Measurements from ENCODE around the gene RPS6KC1. TPM values are rescaled to one million over a fixed set of nuclear protein-coding genes. Genes with fewer than 3 reads are reported as not detected.

RPS6KC1 gene
- total RNA-seq, 1 experiment from 2014 or later = 16.9 TPM

DNA sequence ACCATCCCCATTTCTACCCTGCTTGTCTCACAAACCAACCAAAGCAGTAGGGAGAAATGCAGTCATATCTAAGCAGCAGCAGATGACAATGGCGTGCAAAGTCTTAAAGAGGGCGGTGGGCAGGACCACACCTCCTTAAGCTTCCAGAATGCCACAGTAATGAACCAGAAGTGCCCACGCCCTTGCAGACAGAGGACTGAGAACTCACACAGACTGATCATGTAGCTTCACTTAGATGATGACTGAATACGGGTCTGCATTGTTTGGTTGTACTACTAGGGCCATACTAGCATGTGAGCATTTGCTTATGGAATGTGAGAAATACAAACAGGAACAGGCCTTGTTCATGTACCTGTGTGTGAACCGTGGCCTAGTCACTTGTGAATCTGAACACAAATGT lies 246.0 kb downstream of the RPS6KC1 start:
- no peak overlapping the region for H3T11ph ChIP-seq (ENCODE audit: low read length)
- no peak overlapping the region for H4K8ac ChIP-seq (replicated peaks; ENCODE audit: insufficient read length, low read depth, low read length)
- Mint-ChIP-seq H3K9me3 (no peaks in the 10 kb centered on the region), H3K4me3 (no peak overlapping the region), H3K27me3 (ENCODE audit: low read depth) (no peaks in the 10 kb centered on the region), H3K27ac (no peak overlapping the region), H3K36me3 (ENCODE audit: insufficient read depth in 1 of 3, low read depth in 3 of 3) (peaks cover 0 to 3% (median 0%) of the 10 kb centered on the region in 3 experiments; a peak in 3 of 7 replicates), H3K4me1 (peaks cover 21 to 25% of the 10 kb centered on the region in 2 experiments)
- H2BK20ac ChIP-seq (ENCODE audit: low read depth, low read length, poor library complexity, severe bottlenecking) = no peak overlapping the region
- H3K18ac ChIP-seq (ENCODE audit: insufficient read length, low read depth, low read length) = no peak overlapping the region
- DNase-seq = no peak
- H3K4me2 ChIP-seq (ENCODE audit: insufficient read depth, insufficient read length, low read length) = no peak overlapping the region
- WGBS (ENCODE audit: extremely low coverage, insufficient read length, low lambda C conversion rate) = no CpG with 5 or more reads among the region's 5 CpGs
- no peak overlapping the region for H2AFZ ChIP-seq (ENCODE audit: low read length)
- no peaks in the 10 kb centered on the region for H3K27me3 ChIP-seq (ENCODE audit: insufficient read depth, low read length)
- H3K4ac ChIP-seq (ENCODE audit: low read depth, low read length) = no peak overlapping the region
- H2BK120ac ChIP-seq (ENCODE audit: low read depth, low read length, poor library complexity, severe bottlenecking) = no peak overlapping the region
- no peak overlapping the region for H3K14ac ChIP-seq (ENCODE audit: insufficient read depth, low read length)
- no peak overlapping the region for H4K5ac ChIP-seq (ENCODE audit: insufficient read length, low read depth, low read length)
- H3K4me1 ChIP-seq (ENCODE audit: insufficient read depth, low read length) = no peaks in the 10 kb centered on the region
- no peaks in the 10 kb centered on the region for H4K20me1 ChIP-seq (ENCODE audit: control insufficient read depth, insufficient read depth, insufficient read length)
- H3K56ac ChIP-seq (ENCODE audit: insufficient read length, low read depth, low read length) = no peak overlapping the region
- H3K23ac ChIP-seq (ENCODE audit: insufficient read length, low read depth, low read length) = no peak overlapping the region
- H3K9me3 ChIP-seq (ENCODE audit: control insufficient read depth, low read depth, low read length) = no peaks in the 10 kb centered on the region
- no peak overlapping the region for H3K27ac ChIP-seq (ENCODE audit: insufficient read length, low read depth, low read length)
- no peaks in the 10 kb centered on the region for H3K23me2 ChIP-seq (ENCODE audit: insufficient read length, low read depth, low read length, poor library complexity, severe bottlenecking)
- H2AK5ac ChIP-seq (ENCODE audit: insufficient read length, low read length) = no peak overlapping the region
- no peaks in the 10 kb centered on the region for H3K79me1 ChIP-seq (ENCODE audit: insufficient read depth, low read depth, low read length, poor library complexity, severe bottlenecking)
- H2BK15ac ChIP-seq (ENCODE audit: low read depth, low read length) = no peak overlapping the region
- H4K91ac ChIP-seq (ENCODE audit: insufficient read length, low read depth, low read length) = no peak overlapping the region
- no peak overlapping the region for H3K9ac ChIP-seq (ENCODE audit: extremely low read depth, insufficient read length, low read length)
- no peaks in the 10 kb centered on the region for H3K79me2 ChIP-seq (ENCODE audit: insufficient read depth, low read length)
- H2BK12ac ChIP-seq (ENCODE audit: insufficient read length, low read depth, low read length) = no peak overlapping the region
- no peak overlapping the region for H2BK5ac ChIP-seq (ENCODE audit: insufficient read length, low read length)
- TF ChIP-seq, protein P1, sequence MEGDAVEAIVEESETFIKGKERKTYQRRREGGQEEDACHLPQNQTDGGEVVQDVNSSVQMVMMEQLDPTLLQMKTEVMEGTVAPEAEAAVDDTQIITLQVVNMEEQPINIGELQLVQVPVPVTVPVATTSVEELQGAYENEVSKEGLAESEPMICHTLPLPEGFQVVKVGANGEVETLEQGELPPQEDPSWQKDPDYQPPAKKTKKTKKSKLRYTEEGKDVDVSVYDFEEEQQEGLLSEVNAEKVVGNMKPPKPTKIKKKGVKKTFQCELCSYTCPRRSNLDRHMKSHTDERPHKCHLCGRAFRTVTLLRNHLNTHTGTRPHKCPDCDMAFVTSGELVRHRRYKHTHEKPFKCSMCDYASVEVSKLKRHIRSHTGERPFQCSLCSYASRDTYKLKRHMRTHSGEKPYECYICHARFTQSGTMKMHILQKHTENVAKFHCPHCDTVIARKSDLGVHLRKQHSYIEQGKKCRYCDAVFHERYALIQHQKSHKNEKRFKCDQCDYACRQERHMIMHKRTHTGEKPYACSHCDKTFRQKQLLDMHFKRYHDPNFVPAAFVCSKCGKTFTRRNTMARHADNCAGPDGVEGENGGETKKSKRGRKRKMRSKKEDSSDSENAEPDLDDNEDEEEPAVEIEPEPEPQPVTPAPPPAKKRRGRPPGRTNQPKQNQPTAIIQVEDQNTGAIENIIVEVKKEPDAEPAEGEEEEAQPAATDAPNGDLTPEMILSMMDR (conservative IDR thresholded peaks at IDR 0.05) = no peak

Data from H9 (cell line).